ENCODE data around the gene ZBTB1.
"Not testable (repeated sequence)": the region's sequence is repeated elsewhere in the genome, so short reads cannot be mapped to it uniquely, and the experiment has no call there.

ZBTB1 gene

GRCh38 chr14:64531567-64531966 lies 27.0 kb downstream of the ZBTB1 start:
- no peak for DNase-seq (ENCODE audit: low spot score)

DNA sequence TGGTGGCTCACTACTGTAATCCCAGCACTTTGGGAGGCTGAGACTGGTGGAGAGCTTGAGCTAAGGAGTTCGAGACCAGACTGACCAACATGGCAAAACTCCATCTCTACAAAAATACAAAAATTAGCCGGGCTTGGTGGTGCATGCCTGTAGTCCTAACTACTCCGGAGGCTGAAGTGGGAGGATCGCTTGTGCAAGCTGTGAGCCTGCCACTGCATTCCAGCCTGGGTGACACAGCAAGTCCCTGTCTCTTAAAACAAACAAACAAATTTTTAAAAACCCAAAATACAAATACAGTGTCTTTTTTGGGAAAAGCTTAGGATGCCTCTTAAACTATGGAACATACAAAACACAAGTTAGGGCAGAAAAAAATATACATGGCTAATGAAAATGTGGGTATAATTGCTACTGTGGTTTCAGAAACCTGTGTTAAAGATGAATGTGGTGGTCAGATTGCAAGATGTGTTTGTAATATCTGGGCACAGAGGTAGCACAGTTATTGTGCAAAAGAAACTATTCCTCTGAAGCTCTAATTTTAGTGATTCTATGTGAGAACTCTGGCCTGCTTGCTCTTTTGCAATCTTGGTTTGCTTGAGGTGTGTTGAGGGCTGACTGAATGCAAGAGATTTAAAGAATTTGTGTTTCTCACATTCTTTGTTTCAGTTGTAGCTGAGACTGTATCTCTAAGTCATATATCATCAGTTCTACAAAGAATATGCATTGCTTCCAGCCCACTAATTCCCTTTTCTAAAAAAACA lies 32.1 kb downstream of the ZBTB1 start:
- no peak for DNase-seq (ENCODE audit: low spot score)

GRCh38 chr14:64540208-64541202 lies 35.9 kb downstream of the ZBTB1 start, which contains the start of gene HSPA2:
Gene HSPA2, plus strand, starts transcription at chr14:64540741. Its CDS starts 109 bp downstream, at chr14:64540850.
- peak; percentile 98 for DNase-seq (ENCODE audit: low spot score)

DNA sequence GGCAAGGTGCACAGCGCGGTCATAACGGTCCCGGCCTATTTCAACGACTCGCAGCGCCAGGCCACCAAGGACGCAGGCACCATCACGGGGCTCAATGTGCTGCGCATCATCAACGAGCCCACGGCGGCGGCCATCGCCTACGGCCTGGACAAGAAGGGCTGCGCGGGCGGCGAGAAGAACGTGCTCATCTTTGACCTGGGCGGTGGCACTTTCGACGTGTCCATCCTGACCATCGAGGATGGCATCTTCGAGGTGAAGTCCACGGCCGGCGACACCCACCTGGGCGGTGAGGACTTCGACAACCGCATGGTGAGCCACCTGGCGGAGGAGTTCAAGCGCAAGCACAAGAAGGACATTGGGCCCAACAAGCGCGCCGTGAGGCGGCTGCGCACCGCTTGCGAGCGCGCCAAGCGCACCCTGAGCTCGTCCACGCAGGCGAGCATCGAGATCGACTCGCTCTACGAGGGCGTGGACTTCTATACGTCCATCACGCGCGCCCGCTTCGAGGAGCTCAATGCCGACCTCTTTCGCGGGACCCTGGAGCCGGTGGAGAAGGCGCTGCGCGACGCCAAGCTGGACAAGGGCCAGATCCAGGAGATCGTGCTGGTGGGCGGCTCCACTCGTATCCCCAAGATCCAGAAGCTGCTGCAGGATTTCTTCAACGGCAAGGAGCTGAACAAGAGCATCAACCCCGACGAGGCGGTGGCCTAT lies 36.8 kb downstream of the ZBTB1 start:
- no peak for DNase-seq (ENCODE audit: low spot score)

- no peak for DNase-seq (ENCODE audit: low spot score)
Measured at GRCh38 chr14:64541972-64542835, 37.6 kb downstream of the ZBTB1 start.

GRCh38 chr14:64542836-64543201 lies 38.2 kb downstream of the ZBTB1 start:
- DNase-seq (ENCODE audit: low spot score), result no peak

- DNase-seq (ENCODE audit: low spot score), result no peak
Measured at GRCh38 chr14:64544607-64545312, 40.2 kb downstream of the ZBTB1 start.

DNA sequence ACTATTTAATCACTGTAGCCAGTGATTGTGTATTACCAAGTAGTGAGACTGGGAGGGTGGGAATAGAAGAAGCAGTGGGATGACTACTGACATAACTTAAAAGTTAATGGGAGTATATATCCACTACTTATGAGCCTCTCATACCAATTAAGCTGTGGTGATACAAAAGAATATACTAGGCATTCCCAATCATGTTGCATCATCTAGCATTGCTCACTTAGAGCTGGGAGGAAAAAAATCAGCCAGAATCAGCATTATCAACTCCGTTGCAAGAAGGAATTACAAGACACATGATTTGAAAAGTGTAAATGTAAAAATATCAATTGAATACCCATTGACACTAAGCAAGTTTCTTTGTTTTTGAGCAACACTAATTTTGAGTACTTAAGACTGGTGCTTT lies 44.4 kb downstream of the ZBTB1 start:
- DNase-seq (ENCODE audit: low spot score), result peak; percentile 31

- DNase-seq (ENCODE audit: low spot score), result peak; percentile 48
Measured at GRCh38 chr14:64549791-64550620, 45.4 kb downstream of the ZBTB1 start, which contains the start of gene PPP1R36. Gene PPP1R36, plus strand, starts transcription at chr14:64549961. Its CDS starts 37 bp downstream, at chr14:64549998.

DNA sequence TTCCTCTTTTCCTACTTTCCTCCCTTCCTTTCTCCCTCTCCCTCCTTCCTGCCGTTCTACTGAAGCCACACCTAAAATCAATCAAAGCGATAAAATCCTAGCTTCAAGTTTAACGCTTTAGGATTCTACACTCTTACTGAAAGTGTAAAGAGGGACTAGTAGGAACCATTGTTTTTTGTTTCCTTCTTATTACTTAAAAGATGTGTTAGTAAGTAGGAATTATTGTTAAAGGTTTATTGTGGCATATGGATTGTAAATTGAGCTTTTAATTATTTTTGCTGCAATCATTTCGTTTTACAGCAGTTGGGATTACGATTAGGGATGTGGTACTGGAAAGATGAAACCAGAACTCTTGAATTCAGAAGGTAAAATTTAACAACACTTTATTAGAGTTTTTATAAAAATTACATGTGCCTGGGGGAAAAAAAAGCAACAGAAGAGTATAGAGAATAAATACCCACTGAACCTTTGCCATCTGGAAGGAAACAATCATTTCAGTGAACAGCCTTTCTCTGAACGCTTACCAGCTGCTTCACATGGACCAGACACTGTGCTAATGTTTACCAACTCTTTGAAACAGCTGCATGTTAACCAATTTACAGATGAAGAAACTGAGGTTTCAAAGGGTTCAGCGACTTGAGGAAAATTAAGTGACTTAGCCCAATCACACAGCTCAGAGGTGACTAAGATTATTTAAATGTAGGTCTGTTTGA lies 46.2 kb downstream of the ZBTB1 start:
- no peak for DNase-seq (ENCODE audit: low spot score)

DNA sequence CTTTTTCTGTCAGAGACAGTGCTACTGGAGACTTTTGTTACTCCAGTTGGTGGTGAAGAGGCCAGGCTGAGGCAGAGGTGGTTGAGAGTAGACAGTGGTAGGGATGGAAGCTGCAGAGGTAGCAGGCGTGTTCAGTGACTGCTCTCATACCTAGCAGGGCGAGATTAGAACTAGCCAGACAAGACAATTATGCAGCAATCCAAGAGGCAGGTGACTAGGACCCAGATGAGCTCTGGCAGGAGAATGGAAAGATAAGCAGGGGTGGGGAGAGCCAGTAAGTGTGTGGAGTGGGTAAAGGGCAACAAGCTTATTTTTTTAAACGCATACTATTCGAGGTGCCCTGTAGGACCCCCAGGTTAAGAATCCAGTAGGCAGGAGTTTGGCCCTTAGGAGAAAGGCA lies 50.0 kb downstream of the ZBTB1 start:
- DNase-seq (ENCODE audit: low spot score), result no peak

DNA sequence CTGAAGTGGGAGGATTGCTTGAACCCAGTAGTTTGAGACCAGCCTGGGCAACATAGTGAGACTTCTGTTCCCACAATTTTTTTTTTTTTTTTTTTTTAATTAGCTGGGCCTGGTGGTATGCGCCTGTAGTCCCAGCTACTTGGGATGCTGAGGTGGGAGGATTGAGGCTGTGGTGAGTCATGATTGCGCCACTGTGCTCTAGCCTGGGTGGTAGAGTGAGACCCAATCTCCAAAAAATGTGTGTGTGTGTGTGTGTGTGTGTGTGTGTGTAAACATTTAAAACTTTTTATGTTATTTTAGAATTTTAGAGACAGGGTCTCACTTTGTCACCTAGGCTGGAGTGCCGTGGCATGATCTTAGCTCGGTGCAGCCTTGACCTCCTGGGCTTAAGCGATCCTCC lies 52.0 kb downstream of the ZBTB1 start:
- no peak for DNase-seq (ENCODE audit: low spot score)

GRCh38 chr14:64558216-64558615 lies 53.6 kb downstream of the ZBTB1 start:
- not testable (repeated sequence) for DNase-seq (ENCODE audit: low spot score)

- DNase-seq (ENCODE audit: low spot score), result no peak
Measured at GRCh38 chr14:64561631-64562030, 57.1 kb downstream of the ZBTB1 start.

- DNase-seq (ENCODE audit: low spot score), result no peak
Measured at GRCh38 chr14:64562436-64562835, 57.9 kb downstream of the ZBTB1 start.

DNA sequence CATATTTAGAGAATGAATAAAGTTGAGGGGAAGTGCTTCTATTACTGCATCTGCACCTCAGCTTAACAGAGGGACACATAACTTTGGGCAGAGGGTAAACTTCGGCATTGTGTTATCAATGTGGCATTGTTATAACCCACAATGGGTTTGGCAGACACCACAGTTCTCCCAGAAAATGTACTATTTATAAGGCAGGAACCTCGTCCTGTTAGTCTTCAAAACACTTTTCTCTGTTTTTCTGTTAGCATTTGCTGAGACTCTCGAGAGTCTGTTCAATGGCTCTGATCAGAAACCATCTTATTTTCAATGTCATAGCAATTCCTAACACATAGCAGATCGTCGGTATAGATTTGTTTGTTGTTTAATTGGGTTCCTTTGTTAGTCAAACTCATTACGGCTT lies 59.1 kb downstream of the ZBTB1 start:
- DNase-seq (ENCODE audit: low spot score), result no peak

- peak; percentile 46 for DNase-seq (ENCODE audit: low spot score)
Measured at GRCh38 chr14:64566651-64567122, 62.1 kb downstream of the ZBTB1 start.

DNA sequence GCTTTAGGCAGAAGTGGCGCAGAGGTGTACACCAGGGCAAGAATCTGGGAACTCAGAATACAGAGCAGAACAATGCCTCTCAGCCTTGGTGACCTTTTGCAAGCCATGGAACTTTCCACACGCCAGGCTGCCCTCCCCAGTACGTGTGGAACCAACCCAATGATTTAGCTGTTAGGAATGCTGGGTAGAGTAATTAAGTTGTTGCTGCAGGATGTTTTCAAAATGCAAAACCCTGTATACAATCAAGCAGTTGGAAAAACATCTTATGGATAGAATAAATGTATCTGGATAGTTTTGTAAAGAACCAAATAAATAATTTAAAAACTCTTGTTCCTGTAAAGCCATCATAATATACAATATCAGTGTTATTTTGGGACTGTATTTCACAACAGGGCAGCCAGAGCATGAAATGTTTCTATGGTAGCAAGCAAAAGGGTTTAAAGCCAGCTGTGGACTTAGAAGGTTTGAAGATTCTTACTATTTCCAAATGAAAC lies 64.6 kb downstream of the ZBTB1 start:
- peak; percentile 92 for DNase-seq (ENCODE audit: low spot score)

DNA sequence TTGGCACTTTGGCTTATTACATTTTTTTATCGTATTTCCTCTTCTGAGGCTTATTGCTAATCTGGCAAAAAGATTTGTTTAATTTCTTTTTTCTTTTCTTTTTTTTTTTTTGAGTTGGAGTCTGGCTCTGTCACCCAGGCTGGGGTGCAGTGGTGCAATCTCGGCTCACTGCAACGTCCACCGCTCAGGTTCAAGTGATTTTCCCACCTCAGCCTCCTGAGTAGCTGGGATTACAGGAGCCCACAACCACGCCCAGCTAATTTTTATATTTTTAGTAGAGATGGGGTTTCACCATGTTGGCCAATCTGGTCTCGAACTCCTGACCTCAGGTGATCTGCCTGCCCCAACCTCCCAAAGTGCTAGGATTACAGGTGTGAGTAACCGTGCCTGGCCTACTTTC lies 65.1 kb downstream of the ZBTB1 start:
- not testable (repeated sequence) for DNase-seq (ENCODE audit: low spot score)

Measured in AG08395 (cell line).